Activated CD4-positive, CD25-positive, alpha-beta regulatory T cell treated with anti-CD3 and anti-CD28 coated beads, Interleukin-2, amount 50 U/mL, for 16 hours (primary cell): ENCODE data around the gene SMIM24.

Experiments used
- DNase-seq: peaks from one replicate; pipeline ENCODE4 v3.0.0-alpha.2; 2020; ENCODE audit warnings: low read depth, low spot score

SMIM24 gene

DNA sequence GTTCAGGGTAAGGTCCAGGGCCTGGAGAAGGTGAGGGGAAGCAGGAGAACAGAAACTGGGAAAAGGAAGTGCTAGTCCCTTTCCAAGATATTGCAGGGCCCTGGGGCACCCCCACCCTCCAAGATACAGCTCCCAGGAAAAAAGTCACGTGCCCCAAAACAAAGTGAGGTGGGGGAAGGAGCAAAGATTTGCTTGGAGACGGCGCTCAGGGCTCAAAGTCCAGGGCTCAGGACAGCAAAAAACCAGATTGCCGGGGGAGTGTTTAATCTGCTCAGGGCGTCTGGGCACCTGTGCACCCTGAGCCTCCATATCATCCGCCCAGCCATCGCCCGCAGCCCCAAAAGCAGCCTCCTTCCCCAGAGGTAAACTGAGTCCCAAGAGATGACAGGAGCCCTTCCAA lies 6.3 kb downstream of the SMIM24 start:
- no peak for DNase-seq

DNA sequence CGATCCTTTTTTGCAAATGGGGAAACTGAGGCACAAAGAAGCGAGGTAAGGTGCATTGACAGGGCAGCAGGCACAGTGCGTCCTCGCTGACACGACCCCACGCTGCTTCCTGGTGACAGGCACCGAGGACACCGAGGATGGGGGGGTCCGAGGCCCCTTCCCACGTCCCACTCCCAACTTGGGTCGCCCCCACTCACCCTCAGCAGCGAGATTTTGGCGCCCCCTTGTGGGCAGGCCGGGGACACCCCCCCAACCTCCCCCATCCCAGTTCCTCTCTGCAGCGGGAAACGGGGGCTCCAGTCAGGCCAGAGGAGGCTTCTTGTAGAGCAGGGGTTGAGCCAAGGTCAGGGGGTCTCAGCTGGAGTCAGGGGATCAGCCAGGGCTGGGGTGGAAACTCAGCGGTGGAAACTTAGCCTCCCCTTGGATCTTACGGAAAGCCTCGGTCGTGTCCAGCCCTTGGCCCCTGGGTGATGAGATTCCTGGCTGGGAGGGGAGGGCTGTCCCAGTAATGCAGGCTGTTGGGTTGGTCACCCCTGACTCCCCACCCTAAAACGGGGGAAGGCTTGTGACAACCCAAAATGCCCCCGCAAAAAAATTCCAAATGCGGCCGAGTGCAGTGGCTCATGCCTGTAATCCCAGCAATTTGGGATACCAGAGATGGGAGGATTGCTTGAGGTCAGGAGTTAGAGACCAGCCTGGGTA lies 8.2 kb downstream of the SMIM24 start:
- DNase-seq: no peak

DNA sequence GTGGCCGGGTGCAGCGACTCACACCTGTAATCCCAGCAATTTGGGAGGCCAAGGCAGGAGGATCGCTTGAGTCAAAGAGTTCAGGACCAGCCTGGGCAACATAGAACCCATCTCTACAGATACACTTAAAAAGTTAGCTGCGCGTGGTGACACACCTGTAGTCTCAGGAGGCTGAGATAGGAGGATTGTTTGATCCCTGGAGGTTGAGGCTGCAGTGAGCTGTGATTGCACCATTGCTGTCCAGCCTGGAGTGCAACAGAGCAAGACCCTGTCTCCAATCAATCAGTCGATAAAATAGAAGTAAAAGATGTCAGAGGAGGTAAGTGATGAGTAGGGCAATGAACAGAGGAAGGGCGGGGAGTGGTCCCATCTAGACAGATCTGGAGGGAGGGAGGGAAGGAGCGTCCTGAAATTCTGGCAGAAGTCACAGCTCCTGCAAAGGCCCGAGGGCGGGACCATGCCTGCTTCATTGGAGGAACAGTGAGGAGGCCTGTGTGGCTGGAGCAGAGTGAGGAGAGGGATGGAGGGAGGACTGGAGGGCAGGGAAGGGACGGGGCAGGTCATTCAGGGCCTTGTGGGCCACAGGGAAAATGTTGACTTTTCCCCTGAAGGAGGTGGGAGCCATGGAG lies 9.7 kb downstream of the SMIM24 start:
- DNase-seq: no peak

DNA sequence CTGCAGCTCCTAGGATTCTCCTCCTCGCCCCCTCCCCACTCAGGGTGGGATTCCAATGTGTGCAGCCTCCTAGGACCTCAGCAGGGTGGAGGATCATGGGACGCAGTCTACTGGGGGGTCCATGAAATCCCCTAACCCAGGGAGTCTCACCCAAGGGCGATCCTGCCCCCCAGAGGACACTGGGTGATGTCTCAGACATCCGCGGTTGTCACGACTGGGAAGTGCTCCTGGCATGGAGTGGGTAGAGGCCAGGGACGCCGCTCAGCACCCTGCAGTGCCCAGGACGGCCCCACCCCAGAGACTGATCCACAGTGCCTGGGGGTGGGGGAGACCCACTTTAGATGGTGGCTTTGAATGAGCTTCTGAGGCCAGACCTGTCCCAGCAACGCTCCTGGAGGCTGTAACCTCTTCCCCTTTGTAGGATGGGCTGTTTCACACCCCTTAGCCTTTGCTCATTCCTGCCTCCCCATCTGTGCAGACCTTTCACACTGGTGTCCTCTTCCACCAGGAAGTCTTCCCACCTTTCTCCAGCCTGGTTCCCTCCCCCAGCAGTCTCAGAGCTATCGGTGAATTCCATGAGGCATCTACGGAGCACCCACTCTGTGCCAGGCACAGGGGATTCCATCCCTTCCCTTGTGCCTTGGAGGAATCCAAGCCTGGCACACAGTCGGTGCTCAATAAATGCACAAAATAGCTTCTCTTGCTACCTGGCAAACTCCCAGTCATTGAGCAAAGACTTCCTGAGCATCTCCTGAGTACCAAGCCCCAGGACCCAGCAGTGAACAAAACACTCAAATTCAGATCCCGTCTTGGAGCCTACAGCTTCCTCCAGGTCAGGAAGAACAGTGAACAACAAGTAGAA lies 10.5 kb downstream of the SMIM24 start:
- no peak for DNase-seq

DNA sequence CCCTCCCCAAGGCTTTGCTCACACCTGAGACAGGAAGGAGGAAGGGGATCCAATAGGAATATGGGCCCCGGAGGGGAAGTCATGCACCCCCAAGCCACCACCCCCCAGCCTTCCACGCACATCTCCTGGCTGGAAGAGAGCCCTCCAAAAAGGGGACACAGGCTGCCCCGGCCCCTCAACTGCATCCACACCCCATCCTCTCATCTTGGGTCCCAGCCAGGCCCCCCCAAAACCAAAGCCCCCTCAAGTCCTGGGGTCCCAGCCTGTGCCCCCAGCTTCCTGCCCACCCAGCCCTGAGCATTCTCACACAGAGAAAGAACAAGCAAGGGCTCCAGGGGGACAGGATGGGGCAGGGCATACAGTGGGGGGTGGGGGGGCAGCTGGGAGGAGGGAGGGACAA lies 12.1 kb downstream of the SMIM24 start:
- DNase-seq: no peak

DNA sequence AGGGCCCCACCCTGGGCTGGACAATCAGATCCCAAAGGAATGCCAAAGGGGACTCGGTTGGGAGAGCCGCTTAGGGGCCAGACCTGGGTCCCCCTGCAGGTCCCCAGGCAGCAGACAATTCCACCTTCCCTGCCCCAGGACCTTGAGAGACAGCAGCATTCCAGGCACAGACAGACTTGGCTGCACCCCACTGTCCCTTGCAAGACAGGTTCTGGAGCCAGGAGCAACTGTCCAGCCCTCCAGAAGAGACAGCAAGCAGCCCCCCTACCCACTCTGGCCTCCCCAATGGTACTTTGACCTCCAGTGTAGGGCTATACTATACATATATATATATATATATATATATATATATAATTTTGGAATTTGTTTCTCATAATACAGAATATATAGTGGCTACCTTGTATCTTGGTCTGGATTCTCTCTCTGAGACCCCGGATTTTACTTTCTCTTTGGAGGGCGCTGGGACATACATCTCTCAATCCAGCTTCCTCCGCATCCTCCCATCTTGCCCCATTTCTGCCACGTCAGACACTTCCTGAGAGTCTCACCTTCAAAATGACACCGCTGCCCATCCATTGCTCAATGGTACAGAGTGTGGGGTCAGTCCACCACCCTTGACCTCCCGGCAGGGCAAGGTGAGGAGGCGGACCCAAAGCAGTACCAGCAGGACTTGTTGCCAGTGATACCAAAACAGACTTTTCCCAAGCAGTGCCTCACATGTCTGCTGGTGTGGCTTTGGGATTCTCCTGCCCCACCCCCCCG lies 12.7 kb downstream of the SMIM24 start:
- no peak for DNase-seq

DNA sequence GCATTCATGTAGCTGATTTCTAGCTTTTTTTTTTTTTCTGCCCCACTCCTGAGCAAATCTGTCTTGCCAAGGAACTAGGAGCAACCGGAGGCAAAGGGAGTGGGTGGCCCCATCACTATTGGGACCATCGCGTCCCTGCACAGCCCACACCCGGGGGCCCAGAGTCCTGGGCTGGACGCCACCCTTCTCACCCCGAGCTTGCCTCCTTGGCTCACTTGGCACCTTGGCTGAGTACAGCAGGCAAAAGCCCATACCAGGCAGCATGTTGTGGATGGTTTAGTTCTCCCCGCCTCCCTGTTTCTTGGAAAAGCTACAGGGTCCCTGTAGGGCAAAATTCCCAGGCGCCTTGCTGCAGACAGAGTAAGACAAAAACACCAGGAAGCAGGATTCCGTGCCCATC lies 13.7 kb downstream of the SMIM24 start:
- DNase-seq: no peak

DNA sequence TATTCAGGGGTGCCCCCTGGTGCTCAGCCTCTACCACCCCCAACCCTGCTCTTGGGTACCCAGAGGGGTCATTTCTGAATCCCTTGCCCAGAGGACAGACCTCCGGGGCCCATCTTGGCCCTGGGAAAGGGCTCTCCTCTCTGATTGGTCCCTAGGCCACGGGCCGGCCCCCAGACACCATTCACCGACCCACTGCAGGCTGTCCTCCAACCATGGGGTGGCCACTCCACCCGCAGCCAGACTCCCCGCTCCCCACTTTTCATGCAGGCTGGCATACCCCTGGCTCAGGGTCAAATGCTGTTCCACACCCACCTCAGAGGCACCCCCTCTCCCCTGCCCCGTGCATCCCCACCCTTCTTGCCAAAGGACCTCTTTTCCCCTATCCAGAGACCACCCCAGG lies 14.8 kb downstream of the SMIM24 start:
- DNase-seq: no peak

DNA sequence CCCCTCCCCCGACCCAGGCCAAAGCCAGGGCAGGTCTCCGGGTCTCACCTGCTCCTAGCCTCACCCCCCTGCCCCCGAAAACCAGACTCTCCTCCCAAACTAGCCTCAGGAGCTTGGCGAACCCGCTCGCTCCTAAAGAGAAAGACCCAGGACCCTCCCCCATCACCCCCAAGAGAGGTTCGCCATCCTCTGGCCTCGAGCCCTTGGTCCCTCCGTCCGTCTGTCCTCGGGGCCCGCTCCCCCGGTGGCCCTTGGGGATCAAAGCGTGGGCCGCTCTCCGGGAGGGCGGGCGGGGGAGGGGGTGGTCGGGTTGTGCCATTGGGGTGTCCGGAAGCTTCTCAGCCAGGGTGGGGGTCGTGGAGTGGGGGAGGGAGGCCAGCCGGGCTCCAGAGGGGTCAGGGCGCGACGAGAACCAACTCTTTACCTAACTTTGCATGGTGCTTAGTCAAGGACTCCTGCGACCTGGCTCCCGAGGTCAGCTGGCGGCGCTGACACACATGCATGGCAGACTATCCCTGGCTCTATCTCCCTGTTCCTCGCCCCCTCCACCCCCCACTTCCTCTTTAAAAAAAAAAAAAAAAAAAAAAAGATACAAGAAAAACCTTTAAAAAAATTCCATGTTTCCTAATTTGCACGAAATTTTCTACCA lies 15.6 kb downstream of the SMIM24 start:
- no peak for DNase-seq

DNA sequence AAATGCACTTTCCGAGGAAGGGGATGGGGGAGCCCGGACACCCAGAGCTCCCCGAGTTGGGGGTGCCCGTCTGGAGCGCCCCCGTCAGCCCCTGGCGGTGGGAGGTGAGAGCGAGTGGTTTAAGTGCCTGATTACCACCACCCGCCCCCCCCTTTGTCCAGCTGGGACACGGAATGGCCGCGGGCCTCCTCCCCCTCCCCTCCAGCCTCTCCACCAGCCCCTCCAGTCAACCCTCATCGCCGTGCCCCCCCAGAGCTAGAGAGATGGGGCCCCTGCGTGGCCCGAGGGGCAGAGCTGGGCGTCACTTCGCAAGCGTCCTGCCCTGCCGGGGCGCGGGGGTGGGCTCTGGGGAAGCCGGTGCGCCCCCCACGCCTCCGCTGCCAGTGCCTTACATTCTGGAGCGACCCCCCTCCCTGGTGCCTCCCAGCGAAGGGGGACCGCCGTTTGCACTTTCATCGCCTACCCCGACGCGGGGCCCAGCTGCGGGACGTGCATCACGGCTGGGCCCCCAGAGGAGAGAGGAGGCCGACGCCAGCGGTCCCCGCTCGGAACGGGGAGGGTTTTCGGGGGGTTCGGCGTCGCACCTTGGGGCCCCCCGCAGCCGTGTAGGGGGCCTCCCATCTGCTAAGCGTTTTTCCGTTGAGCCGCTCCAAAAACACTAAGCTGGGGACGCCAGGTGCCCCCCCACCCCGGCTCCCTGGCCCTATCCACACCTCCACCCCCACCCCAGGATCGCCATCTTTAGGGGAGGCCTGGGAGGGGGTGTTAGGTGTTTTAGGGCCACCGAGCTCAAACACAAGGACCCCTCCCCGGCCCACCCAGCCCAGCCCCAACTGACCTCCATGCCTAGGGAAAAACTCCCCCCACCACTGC lies 16.4 kb downstream of the SMIM24 start:
- DNase-seq: no peak

DNA sequence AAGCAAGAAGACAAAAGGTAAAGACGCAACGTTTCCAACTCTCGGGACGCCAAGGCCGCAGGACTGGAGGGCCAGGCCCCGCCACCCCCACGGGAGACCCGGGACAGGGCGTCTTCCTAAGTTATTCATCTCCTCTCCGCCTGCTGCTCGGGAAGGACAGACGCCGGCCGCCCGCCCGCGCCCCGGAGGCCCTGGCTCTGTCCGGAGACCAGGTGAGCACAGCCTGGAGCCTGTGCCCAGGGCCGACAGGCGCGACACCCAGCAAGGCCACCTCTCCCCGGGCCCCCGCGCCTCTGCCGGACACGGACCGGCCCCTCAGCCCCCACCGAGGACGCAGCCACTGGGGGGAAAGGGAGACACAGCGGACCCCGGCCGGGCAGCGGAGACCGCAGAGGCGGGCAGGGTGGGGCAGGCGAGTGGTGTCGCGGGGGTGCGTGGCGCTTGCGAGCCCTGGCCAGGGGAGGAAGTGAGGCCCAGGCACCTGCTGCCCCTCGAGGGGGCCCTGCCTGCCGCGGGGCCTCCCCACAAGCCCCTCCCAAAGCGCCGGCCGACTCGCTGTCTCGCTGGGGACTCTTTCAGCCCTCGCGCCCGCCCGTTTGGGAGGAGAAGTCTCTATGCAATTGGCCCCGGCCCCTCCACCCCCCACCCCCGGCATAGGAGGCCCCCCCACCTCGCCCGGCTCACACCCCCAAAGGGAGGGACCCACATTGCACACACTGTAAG lies 17.2 kb downstream of the SMIM24 start:
- DNase-seq: no peak

DNA sequence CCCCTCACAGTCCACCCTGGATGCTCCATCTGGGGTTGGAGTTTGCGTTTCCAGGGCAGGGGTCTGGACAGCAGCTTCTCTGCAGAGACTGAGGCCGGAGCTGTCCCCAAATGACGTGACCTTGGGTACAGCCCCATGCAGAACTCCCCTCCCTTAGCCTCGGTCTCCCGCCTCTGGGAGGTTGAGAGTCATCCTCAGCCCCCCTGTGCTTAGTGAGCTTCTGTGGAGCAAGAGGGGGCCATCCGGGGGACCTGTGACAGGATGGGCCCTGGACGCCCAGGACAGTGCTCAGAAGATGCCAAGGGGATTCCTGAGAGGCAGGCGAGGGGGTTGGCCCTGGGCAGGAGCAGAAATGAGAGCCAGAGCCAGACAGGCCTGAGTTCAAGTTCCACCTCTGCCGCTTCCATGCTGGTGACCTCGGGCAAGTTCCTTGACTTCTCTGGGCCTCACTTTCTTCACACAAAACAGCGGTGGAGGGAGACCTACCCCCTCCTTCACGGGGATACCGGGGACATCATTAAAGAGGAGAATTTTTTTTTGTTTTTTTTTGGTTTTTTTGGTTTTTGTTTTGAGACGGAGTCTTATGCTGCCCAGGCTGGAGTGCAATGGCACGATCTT lies 20.3 kb downstream of the SMIM24 start:
- no peak for DNase-seq

DNA sequence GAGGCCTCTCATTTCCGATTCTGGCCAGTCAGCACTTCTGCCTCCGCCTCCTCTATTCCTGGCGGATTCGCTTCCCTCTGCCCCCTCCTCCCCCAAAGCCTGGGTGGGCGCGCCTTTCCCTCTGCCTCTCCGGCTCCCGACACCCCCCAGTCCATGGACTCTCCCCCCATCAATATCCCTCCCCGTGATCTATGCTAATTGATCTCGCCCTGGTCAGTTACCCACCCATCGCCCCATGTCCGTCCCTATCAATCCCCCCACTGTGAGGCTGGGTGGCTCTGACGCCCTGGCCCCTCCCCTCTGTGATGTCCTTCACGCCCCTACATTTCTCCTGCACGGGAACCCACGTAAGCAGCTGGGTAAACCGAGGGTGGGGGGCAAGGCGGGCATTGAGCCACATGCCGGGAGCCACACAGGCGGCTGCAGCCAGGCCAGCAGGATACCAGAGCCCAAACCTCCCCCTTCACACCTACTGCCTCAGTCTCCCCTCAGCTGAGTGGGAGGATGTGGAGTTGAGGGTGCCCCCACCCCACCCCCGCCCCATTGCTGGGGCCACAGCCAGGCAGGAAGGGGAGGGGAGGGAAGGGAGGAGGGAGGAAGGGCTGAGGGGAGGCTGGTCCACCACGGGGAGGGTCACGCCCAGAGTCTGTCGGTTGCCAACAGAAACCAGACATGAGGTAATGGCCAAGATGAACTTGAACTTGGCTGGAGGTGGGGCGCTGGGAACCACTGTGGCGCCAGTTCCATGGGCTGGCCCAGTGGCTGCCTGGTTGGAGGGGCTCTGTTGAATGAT lies 21.0 kb downstream of the SMIM24 start:
- no peak for DNase-seq

DNA sequence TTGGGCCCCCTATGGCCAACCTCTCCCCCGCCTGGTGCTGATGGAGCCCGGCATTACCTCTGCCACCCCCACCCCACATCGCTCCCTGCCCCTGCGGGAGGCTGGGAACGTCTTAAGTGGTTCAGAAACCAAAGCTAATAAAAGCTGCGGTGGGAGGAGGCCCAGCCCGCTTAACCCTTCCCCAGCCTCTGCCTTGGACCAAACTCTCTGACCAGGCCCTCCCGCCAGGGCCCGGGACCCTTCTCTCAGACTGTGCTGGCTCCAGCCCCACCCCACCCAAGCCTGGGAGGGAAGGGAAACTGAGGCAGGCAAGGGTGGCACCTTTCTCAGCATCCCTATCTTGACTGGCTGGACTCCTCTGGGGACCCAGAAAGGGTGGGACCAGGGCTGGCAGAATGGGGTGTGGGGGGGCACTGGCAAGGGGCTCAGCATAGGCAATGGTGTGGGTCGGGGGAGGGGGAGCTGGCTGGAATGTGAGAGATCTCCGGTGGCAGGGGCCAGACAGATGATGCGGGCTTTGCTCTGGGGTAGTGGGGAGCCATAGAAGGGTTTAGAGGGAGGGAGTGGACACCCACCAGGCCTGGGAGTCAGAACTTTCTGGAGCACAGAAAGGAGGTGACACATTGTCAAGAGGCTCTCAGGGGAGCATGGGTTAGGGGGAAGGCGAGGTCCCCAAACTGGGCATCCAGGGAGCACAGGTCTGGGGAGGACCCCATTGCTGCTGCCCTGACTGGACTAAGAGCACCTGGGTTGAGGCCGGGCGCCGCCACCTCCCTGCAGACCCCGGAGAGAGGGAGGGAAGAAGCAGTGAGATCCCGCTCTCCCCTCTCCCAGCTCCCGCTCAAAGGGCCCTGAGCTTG lies 21.9 kb downstream of the SMIM24 start:
- no peak for DNase-seq

DNA sequence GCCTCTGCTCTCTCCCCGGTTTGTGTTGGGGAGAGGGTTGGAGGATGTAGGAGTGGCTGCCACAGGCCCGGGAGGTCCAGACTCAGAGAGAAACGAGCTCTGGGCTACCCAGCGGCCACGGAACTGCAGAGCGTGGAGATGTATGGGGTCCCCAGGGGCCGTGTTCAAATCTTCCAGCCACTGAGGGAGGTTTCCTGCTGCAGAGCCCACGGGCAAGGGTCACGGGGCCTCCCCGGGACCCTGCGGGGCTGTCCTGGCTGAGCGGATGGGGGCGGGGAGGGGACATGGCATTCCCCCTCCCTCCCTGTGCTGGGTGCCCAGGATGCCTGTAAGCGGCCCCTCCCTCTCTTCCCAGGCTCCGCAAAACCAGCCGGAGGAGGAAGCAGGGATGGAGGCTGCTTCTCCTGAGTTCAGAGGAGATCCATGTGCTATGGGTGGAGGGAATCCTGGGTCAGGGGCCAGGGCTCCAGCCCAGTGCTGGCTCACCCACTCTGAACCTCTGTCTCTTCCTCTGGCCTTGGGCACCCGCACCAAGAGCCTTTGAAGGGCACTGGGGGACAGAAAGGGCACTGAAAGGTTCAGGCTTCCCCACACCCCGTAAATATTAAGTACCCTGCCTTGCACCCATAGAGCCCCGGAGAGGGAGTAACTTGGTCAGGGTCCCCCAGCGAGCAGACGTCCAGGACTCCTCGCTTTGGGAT lies 22.6 kb downstream of the SMIM24 start:
- DNase-seq: no peak

DNA sequence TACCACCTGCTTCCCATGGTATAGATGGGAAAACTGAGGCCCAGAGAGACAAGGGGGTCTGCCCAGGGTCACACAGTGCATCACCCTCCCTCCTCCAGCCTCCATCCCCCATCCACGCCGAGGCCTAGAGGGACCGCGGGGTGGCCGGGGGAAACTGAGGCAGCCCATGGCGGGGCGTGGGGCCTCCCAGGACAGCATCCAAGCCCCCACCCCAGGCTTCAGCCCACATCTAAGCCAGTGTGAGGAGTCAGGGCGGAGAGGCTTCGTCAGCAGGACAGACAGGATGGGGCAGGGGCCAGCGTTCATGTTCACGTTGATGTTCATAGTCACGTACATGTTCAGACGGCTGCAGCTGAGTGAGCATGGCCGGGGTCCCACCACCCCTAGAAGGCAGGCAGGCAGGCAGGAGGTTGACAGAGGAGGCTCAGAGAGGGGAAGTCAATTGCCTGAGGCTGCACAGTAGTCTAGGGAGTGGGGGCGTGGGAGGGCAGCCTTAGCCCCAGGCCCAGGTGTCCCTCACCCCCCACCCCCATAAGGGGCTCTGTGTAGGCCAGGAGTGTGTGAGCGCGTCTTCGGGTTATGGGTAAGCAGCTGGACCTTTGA lies 23.3 kb downstream of the SMIM24 start:
- no peak for DNase-seq
